Measurements from ENCODE around the gene SETX.
A peak's percentile ranks its signal among the peaks of the same experiment; 100 is the strongest.

SETX gene

DNA sequence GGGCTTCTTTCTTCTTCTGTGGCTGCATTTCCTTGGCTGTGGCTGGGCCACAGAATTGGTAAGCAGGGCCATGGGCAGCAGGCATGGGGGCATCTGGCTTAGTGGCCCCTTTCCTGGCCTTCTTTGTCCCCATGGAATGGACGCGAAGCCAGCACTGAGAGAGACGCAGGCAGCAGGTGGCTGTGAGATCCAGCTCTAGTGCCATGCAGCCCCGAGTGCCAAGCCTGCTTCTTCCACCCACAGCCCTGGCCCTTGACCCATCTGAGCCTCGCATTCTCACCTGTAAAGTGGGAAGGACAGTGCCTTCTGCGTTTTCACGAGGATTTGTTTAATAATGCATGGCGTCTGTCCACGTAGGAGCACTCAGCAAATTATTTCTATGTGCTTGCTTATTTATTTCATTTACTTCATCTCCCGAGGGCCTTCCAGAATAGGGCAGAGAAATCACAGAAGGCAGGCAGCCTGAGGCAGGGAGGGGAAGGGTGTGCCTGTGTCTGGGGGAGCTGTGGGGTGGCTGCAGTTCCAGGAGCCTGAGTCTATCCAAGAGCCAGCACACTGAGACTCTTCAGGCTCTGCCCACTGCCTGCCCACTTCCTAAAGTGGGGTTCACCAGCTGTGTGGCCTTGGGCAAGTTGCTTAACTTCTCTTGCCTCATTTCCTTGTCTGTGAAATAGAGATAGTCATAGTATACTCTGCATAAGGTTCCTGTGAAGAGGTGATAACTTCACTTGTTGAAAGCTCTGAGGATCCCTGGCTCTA, 137.7 kb downstream of the SETX start:
- no peak for DNase-seq (ENCODE audit: low spot score)

DNA sequence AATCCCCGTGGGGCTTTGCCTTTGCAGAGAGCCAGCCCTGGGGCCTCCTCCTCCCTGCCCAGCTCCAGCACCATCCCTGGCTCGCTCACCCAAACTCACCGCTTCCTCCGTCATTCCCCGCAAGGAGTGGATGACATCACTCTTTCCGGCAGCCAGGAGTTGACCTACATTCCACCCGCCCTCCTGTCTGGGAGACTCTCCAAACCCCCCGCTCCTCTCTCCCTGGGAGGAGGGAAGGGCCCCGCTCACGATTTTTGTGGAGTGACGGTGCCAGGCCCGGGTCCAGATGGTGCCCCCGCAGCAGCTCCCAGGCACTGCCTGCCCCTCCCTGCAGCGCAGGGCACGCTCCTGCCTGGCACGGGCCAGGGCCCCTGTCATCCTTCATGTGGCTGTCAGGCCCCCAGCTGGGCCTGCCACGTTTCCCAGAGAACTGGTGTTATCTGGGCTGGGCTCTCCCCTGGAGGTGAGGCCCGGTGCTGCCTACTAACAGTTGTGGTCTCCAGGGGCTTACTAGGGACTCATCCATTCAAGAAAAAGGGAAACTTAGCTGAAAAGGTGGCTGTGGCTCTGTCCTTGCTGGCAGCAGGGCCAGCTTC, 140.7 kb downstream of the SETX start:
- DNase-seq (ENCODE audit: low spot score) = peak; percentile 82

DNA sequence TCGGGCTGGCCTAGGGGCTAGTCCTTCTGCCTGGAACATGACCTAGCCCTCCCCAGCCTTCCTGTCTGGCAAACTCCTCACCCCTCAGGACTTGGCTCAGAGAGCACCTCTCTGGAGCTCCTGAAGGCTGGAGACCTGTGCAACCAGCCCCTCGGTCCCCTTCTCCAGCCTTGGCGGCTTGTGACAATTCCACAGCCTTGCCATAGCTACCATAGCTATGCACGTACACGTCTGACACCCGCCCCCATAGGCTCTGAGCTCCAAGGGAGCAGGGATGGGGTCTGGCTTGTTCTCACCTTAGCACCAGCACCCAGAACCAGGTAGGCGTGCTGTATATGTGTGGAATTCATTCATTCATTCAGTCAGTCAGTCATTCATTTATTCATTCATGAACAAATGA, 143.2 kb downstream of the SETX start:
- no peak for DNase-seq (ENCODE audit: low spot score)
